Measurements from ENCODE around the gene PARP15.

The PARP15 gene

GRCh38 chr3:122609798-122610559 lies 32.5 kb downstream of the PARP15 start:
- no peak overlapping the region for H3K4me3 ChIP-seq (ENCODE audit: severe bottlenecking)
- DNase-seq (ENCODE audit: low spot score) (no peak), ATAC-seq (ENCODE audit: low read depth) (peak; percentile 96)
- H3K9me3 ChIP-seq (ENCODE audit: severe bottlenecking), result no peaks in the 10 kb centered on the region
- H3K27me3 ChIP-seq (ENCODE audit: insufficient read depth, poor library complexity, severe bottlenecking), result no peaks in the 10 kb centered on the region
- no peaks in the 10 kb centered on the region for H3K36me3 ChIP-seq (ENCODE audit: low read depth)
- peaks cover 7% of the 10 kb centered on the region for H3K4me1 ChIP-seq (ENCODE audit: insufficient read depth, poor library complexity, severe bottlenecking)
- peak overlapping the region; percentile 21 for H3K27ac ChIP-seq (ENCODE audit: poor library complexity, severe bottlenecking)
- no peak for TF ChIP-seq CTCF (IDR thresholded peaks at IDR 0.05; ENCODE audit: poor library complexity, severe bottlenecking)

- H3K36me3 ChIP-seq (ENCODE audit: low read depth), result no peaks in the 10 kb centered on the region
- H3K9me3 ChIP-seq (ENCODE audit: severe bottlenecking), result no peaks in the 10 kb centered on the region
- ATAC-seq (ENCODE audit: low read depth), result no peak
- H3K27ac ChIP-seq (ENCODE audit: poor library complexity, severe bottlenecking), result no peak overlapping the region
- DNase-seq (ENCODE audit: low spot score), result no peak
- peaks cover 7% of the 10 kb centered on the region for H3K4me1 ChIP-seq (ENCODE audit: insufficient read depth, poor library complexity, severe bottlenecking)
- no peak overlapping the region for H3K4me3 ChIP-seq (ENCODE audit: severe bottlenecking)
- no peak for TF ChIP-seq CTCF (IDR thresholded peaks at IDR 0.05; ENCODE audit: poor library complexity, severe bottlenecking)
- no peaks in the 10 kb centered on the region for H3K27me3 ChIP-seq (ENCODE audit: insufficient read depth, poor library complexity, severe bottlenecking)
Measured at GRCh38 chr3:122612696-122613095, 35.2 kb downstream of the PARP15 start.

GRCh38 chr3:122615303-122615702 lies 37.9 kb downstream of the PARP15 start:
- ATAC-seq (ENCODE audit: low read depth), result no peak; the same call in 2 of the 3 replicates
- no peaks in the 10 kb centered on the region for H3K27me3 ChIP-seq (ENCODE audit: insufficient read depth, poor library complexity, severe bottlenecking)
- no peak for DNase-seq (ENCODE audit: low spot score)
- H3K4me3 ChIP-seq (ENCODE audit: severe bottlenecking), result no peak overlapping the region
- no peaks in the 10 kb centered on the region for H3K4me1 ChIP-seq (ENCODE audit: insufficient read depth, poor library complexity, severe bottlenecking)
- no peak for TF ChIP-seq CTCF (IDR thresholded peaks at IDR 0.05; ENCODE audit: poor library complexity, severe bottlenecking)
- no peaks in the 10 kb centered on the region for H3K9me3 ChIP-seq (ENCODE audit: severe bottlenecking)
- no peak overlapping the region for H3K27ac ChIP-seq (ENCODE audit: poor library complexity, severe bottlenecking)
- no peaks in the 10 kb centered on the region for H3K36me3 ChIP-seq (ENCODE audit: low read depth)

- Histone ChIP-seq H3K27me3 (ENCODE audit: insufficient read depth, poor library complexity, severe bottlenecking) (no peaks in the 10 kb centered on the region), H3K27ac (ENCODE audit: poor library complexity, severe bottlenecking) (no peak overlapping the region), H3K4me1 (ENCODE audit: insufficient read depth, poor library complexity, severe bottlenecking) (no peaks in the 10 kb centered on the region), H3K4me3 (ENCODE audit: severe bottlenecking) (no peak overlapping the region), H3K36me3 (ENCODE audit: low read depth) (no peaks in the 10 kb centered on the region), H3K9me3 (ENCODE audit: severe bottlenecking) (no peaks in the 10 kb centered on the region)
- DNase-seq (ENCODE audit: low spot score), result no peak
- no peak for ATAC-seq (ENCODE audit: low read depth)
- no peak for TF ChIP-seq CTCF (IDR thresholded peaks at IDR 0.05; ENCODE audit: poor library complexity, severe bottlenecking)
Measured at GRCh38 chr3:122618614-122619013, 41.2 kb downstream of the PARP15 start.

- Histone ChIP-seq H3K27ac (ENCODE audit: poor library complexity, severe bottlenecking) (no peak overlapping the region), H3K9me3 (ENCODE audit: severe bottlenecking) (no peaks in the 10 kb centered on the region), H3K36me3 (ENCODE audit: low read depth) (no peaks in the 10 kb centered on the region), H3K4me1 (ENCODE audit: insufficient read depth, poor library complexity, severe bottlenecking) (no peaks in the 10 kb centered on the region), H3K4me3 (ENCODE audit: severe bottlenecking) (no peak overlapping the region), H3K27me3 (ENCODE audit: insufficient read depth, poor library complexity, severe bottlenecking) (no peaks in the 10 kb centered on the region)
- TF ChIP-seq CTCF (IDR thresholded peaks at IDR 0.05; ENCODE audit: poor library complexity, severe bottlenecking), result no peak
- ATAC-seq (ENCODE audit: low read depth) (no peak), DNase-seq (ENCODE audit: low spot score) (no peak)
Measured at GRCh38 chr3:122619040-122619439, 41.6 kb downstream of the PARP15 start.

All from RWPE2 (cell line).